OCI-LY1 (cell line): ENCODE results near the gene AGAP3.

Experiments
- H2AFZ ChIP-seq: fragments of 200-600 bp; sonication (generic), shearing (Covaris generic); 2 replicates; pipeline ENCODE4 v1.6.0; 2014; ENCODE audit warnings: antibody characterized with exemption, mild to moderate bottlenecking, low read length
- H3F3A ChIP-seq: fragments of 200-600 bp; sonication (generic), shearing (Covaris generic); 2 replicates; pipeline ENCODE4 v1.6.0; 2014; ENCODE audit warnings: mild to moderate bottlenecking, antibody characterized with exemption, low read length, moderate library complexity; ENCODE audit not compliant: insufficient read depth
- H3K27ac ChIP-seq: fragments of 200-600 bp; sonication (generic); 2 replicates; pipeline ENCODE4 v1.5.1; 2014; ENCODE audit warnings: low read length, mixed run types, mild to moderate bottlenecking, low read depth; ENCODE audit not compliant: poor library complexity, severe bottlenecking
- H3K27me3 ChIP-seq: fragments of 200-600 bp; sonication (generic); 2 replicates; pipeline ENCODE4 v1.6.0; 2014; ENCODE audit warnings: antibody characterized with exemption, mild to moderate bottlenecking, low read length, moderate library complexity; ENCODE audit not compliant: insufficient read depth
- H3K36me3 ChIP-seq: fragments of 200-600 bp; sonication (generic); 2 replicates; pipeline ENCODE4 v1.6.1; 2014; ENCODE audit warnings: mild to moderate bottlenecking, antibody characterized with exemption, low read length, moderate library complexity, mixed read lengths; ENCODE audit not compliant: insufficient read depth
- H3K4me1 ChIP-seq: fragments of 200-600 bp; sonication (generic); 2 replicates; pipeline ENCODE4 v1.5.1; 2014; ENCODE audit warnings: mild to moderate bottlenecking, low read length, moderate library complexity; ENCODE audit not compliant: insufficient read depth, severe bottlenecking
- H3K4me2 ChIP-seq: fragments of 200-600 bp; sonication (generic), shearing (Covaris generic); 2 replicates; pipeline ENCODE4 v1.6.1; 2014; ENCODE audit warnings: low read length
- H3K4me3 ChIP-seq: fragments of 200-600 bp; sonication (generic); 2 replicates; pipeline ENCODE4 v1.5.1; 2014; ENCODE audit warnings: low read length, low read depth, mild to moderate bottlenecking, mixed read lengths; ENCODE audit not compliant: poor library complexity, severe bottlenecking
- H3K79me2 ChIP-seq: fragments of 200-600 bp; shearing (Covaris generic); 2 replicates; pipeline ENCODE4 v1.6.1; 2016; ENCODE audit warnings: mixed run types, low read length, mixed read lengths; ENCODE audit not compliant: insufficient read depth
- H3K9ac ChIP-seq: fragments of 200-600 bp; sonication (generic), shearing (Covaris generic); 2 replicates; pipeline ENCODE4 v1.6.1; 2014; ENCODE audit warnings: mild to moderate bottlenecking, low read length, mixed read lengths
- H3K9me2 ChIP-seq: fragments of 200-600 bp; sonication (generic), shearing (Covaris generic); 2 replicates; pipeline ENCODE4 v1.6.1; 2014; ENCODE audit warnings: low read depth, mild to moderate bottlenecking, low read length, mixed read lengths
- H3K9me3 ChIP-seq: fragments of 200-600 bp; shearing (Covaris generic); 2 replicates; pipeline ENCODE4 v1.6.1; 2014; ENCODE audit warnings: low read length, mixed read lengths
- H4K20me1 ChIP-seq: fragments of 200-600 bp; sonication (generic), shearing (Covaris generic); 2 replicates; pipeline ENCODE4 v1.6.0; 2016; ENCODE audit warnings: mild to moderate bottlenecking, low read length; ENCODE audit not compliant: insufficient read depth
- EZH2 ChIP-seq: fragments of 200-600 bp; sonication (generic), shearing (Covaris generic); IDR thresholded peaks from 2 replicates; pipeline ENCODE4 v1.8.0; 2017; ENCODE audit warnings: borderline replicate concordance, mixed run types, mild to moderate bottlenecking, antibody characterized with exemption, low read length, moderate library complexity, mixed read lengths
- TF ChIP-seq, protein P1 (sequence below): fragments of 200-600 bp; sonication (generic), shearing (Covaris generic); IDR thresholded peaks from 2 replicates; pipeline ENCODE4 v1.5.1; 2017; ENCODE audit warnings: mild to moderate bottlenecking, antibody characterized with exemption, low read length, moderate library complexity, mixed read lengths

AGAP3 gene

DNA sequence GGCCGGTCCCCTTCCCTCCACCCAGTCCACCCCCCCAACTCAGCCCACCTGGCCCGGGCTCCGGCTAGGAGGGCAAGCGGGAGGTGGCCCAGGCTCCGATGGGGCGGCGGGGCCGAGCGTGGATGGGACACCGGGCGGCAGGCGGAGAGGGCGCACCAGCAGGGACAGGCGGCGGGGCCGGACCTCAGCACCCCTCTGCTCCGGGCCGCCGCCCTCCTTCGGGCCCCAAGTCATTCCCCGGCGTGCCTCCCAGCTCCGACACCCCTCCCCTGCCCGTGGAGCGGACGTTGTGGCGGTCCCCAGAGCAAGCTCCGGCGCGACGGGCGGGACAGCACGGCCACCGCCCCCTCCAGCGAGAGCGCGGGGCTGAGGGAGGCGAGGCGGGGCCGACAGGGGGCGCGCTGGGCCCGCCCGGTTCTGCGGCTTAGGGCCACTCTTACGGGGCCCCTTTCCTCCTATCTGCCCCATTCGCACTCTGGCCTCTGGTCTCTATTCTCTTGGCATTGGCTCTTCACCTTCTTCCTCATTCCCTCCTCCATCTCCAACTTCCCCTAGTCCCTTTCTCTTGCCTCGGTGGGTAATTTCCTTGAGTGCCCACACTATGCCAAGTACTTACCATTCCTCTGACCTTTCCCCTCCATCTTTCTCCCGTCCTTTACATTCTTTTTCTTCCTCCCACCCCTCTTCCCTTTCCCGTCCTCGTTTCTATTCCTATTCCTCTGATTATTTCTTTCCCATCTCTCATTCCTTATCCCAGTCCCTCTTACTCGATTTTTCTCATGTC lies 81.9 kb downstream of the AGAP3 start:
- Histone ChIP-seq H3F3A (no peaks in the 10 kb centered on the region), H3K4me1 (no peaks in the 10 kb centered on the region), H3K9me3 (no peaks in the 10 kb centered on the region), H4K20me1 (no peaks in the 10 kb centered on the region), H3K4me2 (peak overlapping the region; percentile 13; the same call in 1 of the 2 replicates), H3K27ac (no peak overlapping the region), H2AFZ (no peak overlapping the region), H3K9ac (no peak overlapping the region), H3K79me2 (no peaks in the 10 kb centered on the region), H3K4me3 (peak overlapping the region; percentile 30), H3K36me3 (no peaks in the 10 kb centered on the region), H3K9me2 (no peaks in the 10 kb centered on the region), H3K27me3 (peaks cover 9% of the 10 kb centered on the region)
- no peak for TF ChIP-seq EZH2
- TF ChIP-seq, protein P1, sequence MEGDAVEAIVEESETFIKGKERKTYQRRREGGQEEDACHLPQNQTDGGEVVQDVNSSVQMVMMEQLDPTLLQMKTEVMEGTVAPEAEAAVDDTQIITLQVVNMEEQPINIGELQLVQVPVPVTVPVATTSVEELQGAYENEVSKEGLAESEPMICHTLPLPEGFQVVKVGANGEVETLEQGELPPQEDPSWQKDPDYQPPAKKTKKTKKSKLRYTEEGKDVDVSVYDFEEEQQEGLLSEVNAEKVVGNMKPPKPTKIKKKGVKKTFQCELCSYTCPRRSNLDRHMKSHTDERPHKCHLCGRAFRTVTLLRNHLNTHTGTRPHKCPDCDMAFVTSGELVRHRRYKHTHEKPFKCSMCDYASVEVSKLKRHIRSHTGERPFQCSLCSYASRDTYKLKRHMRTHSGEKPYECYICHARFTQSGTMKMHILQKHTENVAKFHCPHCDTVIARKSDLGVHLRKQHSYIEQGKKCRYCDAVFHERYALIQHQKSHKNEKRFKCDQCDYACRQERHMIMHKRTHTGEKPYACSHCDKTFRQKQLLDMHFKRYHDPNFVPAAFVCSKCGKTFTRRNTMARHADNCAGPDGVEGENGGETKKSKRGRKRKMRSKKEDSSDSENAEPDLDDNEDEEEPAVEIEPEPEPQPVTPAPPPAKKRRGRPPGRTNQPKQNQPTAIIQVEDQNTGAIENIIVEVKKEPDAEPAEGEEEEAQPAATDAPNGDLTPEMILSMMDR: peak; percentile 85

DNA sequence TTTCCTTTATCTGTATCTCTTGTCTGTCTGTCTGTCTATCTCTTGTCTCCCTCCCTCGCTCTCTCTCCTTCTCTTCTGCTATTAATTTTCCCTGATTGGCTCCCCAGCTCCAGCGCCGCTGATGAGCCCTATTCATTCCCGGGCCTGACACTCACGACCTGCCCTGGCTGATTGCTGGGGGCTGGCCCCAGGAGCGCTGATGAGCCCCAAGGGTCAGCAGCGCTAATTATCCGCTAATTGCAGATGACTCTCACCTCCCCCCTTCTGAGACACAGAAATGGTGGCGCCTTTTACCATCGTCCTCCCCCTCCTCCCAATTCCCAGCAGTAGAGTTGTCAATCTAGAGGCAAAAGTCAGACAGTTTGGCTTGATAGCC lies 82.5 kb downstream of the AGAP3 start:
- Histone ChIP-seq H3K27ac (no peak overlapping the region), H3K4me3 (no peak overlapping the region), H3K4me2 (no peak overlapping the region), H3F3A (no peaks in the 10 kb centered on the region), H2AFZ (no peak overlapping the region), H3K4me1 (no peaks in the 10 kb centered on the region), H4K20me1 (no peaks in the 10 kb centered on the region), H3K9me2 (no peaks in the 10 kb centered on the region), H3K9ac (no peak overlapping the region), H3K27me3 (peaks cover 9% of the 10 kb centered on the region), H3K36me3 (no peaks in the 10 kb centered on the region), H3K9me3 (no peaks in the 10 kb centered on the region), H3K79me2 (no peaks in the 10 kb centered on the region)
- TF ChIP-seq, protein P1: no peak
- TF ChIP-seq EZH2: no peak

DNA sequence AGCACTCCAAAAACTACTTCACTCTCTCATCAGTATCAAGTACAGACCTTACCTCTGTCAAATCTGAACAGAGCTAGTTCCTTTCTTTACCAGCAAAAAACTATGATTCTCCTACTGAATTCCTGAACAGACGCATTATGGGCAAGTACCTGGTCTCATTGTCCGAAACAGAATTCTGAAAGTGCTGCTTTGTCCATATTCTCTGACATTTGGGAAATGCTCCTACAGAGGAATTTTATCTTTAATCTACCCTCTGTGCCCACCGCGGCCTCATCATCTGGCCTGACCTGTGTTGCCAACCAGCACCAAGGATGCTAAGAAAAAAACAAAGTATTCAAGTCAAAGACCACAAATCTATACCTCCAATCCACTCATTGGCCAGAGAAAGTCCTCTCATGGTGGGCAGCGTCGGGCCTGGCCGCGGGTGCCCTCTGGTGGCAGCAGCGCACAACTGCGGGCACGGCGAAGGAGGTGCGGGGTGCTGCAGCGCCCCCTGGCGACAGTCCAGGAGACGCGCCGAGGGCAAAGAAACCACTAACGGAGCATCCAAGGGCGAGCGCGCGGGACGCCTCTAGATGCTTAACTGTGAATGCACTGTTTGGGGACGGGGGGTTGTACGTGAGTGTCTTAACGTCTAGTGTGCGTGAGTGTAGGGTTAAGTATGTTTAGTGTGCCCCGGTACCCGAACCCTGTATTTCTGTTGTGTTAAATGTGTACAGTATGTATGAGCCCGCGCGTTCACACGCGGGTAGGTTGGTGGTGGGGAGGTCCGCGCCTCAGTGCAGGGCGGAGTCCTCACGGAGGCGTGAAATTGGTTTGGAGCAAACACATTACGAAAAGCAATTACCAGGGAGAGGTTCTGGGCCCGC lies 86.2 kb downstream of the AGAP3 start:
- Histone ChIP-seq H3K4me2 (no peak overlapping the region), H3K27ac (no peak overlapping the region), H3K79me2 (no peaks in the 10 kb centered on the region), H3K9me3 (no peaks in the 10 kb centered on the region), H3K9me2 (no peaks in the 10 kb centered on the region), H3F3A (no peaks in the 10 kb centered on the region), H3K36me3 (no peaks in the 10 kb centered on the region), H3K4me3 (no peak overlapping the region), H3K9ac (no peak overlapping the region), H2AFZ (no peak overlapping the region), H3K4me1 (no peaks in the 10 kb centered on the region), H3K27me3 (peaks cover 9% of the 10 kb centered on the region), H4K20me1 (no peaks in the 10 kb centered on the region)
- TF ChIP-seq EZH2: no peak
- TF ChIP-seq, protein P1: peak; percentile 100
